HG03039 (cell line): ENCODE results near the gene TCERG1L.
"Not testable (repeated sequence)": the region's sequence is repeated elsewhere in the genome, so short reads cannot be mapped to it uniquely, and the experiment has no call there.

Source experiments
- ATAC-seq: cut with Tn5 transposase; IDR thresholded peaks from one replicate; pipeline ENCODE4 v1.9.1; 2021; ENCODE audit warnings: mild to moderate bottlenecking, moderate library complexity; ENCODE audit not compliant: unreplicated experiment

The TCERG1L gene

DNA sequence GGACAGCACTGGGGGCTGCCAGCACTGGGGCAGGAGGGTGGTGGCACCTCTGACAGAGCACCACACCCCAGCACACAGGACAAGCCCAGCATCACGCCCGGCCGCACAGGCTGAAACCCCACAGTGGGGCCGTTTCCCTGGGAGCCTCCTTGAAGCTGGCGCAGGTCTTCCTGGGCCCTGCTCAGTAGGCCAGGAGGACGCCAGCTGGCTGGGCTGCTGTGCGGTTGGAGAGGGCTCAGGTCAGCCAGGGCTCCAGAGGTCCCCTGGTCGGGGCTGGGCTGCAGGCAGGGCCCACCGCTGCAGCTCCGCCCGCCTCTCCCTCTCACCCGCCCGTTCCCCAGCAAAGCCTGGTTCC, 137.3 kb downstream of the TCERG1L start:
- no peak for ATAC-seq

GRCh38 chr10:131173484-131174210, 137.9 kb downstream of the TCERG1L start:
- ATAC-seq = no peak

DNA sequence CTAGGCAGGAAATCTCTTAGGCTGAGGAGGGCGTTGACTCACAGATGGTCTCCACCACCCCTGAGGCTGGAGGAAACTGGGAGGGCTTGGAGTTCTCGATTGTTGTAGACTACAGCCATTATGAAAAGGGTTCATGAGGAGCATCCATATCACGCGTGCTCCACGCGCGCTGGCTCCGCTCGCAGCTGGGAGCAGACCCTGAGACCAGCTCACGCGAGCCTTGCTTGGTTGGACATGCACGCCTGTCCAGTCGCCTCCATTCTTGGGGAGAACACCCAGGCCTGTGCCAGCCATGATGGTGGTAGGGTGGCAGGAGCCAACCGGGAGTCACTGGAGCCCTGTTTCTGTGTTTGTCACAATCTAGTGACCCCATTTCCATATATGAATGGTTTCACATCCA, 139.1 kb downstream of the TCERG1L start:
- ATAC-seq = no peak

DNA sequence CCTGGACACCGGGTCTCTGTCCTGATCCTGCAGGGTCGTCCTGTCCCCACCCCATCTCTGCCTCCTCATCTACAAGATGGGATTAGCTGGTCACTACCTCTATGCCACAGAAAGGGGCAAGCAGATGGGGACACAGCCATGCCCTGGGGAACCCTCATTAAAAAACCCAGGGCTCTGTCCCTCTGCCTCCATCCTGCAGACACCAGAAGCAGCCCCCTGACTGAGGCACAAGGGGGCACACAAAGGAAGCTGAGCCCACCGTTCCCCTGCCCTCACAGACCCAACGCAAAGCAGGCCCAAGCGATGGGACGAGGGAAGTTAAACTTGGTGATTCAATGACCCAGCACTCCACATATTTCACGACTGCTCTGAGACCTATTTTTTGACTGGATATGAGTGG, 142.4 kb downstream of the TCERG1L start:
- ATAC-seq = no peak

- ATAC-seq = no peak
Measured at GRCh38 chr10:131168238-131168875, 143.2 kb downstream of the TCERG1L start.

GRCh38 chr10:131167036-131167860, 144.3 kb downstream of the TCERG1L start:
- ATAC-seq = no peak

DNA sequence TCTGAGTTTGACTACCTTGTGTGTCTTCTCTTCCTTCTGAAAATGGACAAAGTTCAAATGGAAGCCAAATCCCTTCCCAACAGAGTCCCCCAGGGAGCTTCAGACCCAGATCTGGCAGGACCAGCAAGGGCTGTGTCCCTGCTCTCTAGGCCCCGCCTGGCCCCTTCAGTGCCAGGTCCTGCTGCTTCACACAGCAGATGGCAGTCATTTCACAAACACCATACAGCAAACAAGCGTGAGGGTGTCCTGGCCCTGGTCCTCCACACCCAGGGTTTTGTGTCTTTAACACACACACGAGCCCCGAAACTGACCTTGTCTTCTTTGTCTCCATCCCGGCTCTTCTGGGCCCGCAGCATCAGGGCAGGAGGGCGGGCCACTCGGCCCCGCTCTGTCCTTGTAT, 145.0 kb downstream of the TCERG1L start:
- no peak for ATAC-seq

GRCh38 chr10:131165092-131165491, 146.4 kb downstream of the TCERG1L start:
- no peak for ATAC-seq

DNA sequence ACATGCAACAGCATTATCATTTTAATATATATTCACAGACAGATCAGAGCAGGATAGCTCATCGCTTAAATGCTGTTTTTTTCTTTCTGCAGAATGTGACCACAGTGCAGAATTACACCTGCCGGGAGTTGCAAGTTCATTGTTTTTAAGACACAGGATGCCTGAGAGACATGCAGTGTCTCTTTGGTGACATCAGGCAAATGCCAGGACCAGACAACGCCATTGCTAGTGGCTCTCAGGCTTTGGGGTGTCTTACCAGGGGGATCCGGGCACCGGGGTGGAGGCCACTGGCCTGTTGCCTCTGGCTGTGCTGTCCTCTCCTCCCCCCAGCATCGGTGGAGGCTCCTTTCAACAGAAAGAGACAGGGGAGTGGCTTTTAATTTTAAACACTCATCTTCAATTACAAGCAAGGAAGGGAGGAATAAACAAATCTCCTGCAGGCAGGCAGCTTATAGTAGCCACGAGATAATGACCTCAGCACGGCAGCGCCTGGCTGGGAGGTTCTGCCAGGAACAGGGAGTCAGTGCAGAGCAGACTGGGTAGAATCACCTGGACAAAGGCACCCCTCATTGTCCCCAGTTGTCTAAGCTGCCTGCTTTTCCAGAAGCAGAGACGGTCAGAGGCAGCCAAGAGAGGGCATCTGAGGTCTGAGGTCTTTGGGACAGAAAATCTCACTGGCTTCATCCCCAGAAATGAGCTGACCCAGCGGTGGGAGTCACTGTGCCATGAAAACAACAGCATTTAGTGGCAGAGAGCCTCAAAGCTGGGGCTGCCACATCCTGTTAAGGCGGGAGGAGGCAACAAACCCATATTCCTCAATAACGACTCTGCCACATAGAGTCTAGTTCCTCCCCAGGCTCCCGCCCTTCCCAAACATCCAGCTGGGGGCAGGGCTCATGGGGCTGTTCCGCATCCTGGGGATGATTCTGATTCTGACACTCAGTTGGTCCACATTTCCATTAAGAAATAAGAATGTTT, 148.4 kb downstream of the TCERG1L start:
- ATAC-seq = no peak

GRCh38 chr10:131162211-131162610, 149.3 kb downstream of the TCERG1L start:
- no peak for ATAC-seq

- ATAC-seq = no peak
Measured at GRCh38 chr10:131161087-131161486, 150.4 kb downstream of the TCERG1L start.

DNA sequence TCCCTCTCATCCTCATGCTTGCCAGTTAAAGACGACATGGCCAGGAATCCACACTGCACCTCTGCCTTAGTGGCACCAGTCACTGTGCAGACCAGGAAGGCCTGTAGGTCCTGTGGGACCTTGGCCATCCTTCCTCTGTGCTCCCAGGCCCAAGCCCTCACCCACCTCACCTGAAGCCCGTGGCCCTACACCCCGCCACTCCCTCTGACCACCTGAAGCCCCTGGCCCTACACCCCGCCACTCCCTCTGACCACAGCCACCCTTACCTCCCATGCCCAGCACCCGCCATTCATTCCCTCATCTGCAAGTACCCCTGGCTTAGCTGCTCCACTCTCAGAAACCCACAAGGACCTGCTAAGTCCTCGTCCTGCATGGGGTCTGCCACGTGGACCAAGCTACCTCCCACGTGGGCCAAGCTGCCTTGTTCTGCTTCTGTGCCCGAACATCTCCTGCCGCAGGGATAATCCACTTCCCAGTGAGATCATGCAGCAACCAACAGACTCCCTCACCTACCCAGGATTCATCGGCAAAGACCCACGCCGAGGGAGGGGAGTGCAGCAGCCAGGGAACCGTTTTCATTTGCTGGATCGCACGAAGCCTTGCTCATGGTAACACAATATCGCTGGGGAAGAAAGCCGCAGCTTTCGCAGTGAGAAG, 151.2 kb downstream of the TCERG1L start:
- ATAC-seq = no peak

GRCh38 chr10:131159771-131160170, 151.8 kb downstream of the TCERG1L start:
- ATAC-seq = no peak

- ATAC-seq = no peak
Measured at GRCh38 chr10:131158695-131159094, 152.8 kb downstream of the TCERG1L start.

DNA sequence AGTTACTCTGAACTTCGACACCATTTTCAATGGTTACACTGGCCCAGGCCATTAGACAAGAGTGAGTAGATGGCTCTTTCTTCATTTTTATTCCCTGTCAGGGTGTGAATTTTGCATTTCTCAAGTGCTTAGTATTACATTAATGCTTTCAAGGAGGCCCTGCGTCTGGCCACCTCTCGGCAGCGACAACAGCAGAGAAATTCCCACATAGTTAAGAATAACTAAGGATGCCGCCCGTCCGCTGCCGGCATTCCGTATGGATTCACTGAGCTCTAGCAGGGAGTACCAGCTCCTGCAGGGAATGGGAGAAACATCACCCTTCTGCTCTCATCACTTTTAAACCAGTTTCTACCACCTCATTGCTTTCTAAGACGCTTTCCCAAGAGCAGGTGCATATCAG, 153.6 kb downstream of the TCERG1L start:
- no peak for ATAC-seq

DNA sequence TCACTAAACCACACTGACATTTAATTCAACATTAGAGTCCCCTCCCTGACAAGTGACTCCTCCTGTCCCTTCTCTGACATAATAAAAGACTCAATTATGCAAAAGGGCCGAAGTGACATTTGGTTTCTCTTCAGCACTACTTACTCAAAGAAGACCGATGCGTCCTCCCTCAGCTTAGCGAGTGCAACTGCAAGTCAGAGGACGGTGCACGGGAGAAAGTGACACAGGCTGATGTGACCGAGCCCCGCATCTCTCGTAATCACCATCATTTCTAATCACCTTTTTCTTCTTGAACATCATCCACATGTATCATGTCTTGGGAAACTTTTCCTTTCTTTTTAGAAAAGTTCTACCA, 155.7 kb downstream of the TCERG1L start:
- ATAC-seq = no peak

- no peak for ATAC-seq
Measured at GRCh38 chr10:131155218-131155875, 156.2 kb downstream of the TCERG1L start.

DNA sequence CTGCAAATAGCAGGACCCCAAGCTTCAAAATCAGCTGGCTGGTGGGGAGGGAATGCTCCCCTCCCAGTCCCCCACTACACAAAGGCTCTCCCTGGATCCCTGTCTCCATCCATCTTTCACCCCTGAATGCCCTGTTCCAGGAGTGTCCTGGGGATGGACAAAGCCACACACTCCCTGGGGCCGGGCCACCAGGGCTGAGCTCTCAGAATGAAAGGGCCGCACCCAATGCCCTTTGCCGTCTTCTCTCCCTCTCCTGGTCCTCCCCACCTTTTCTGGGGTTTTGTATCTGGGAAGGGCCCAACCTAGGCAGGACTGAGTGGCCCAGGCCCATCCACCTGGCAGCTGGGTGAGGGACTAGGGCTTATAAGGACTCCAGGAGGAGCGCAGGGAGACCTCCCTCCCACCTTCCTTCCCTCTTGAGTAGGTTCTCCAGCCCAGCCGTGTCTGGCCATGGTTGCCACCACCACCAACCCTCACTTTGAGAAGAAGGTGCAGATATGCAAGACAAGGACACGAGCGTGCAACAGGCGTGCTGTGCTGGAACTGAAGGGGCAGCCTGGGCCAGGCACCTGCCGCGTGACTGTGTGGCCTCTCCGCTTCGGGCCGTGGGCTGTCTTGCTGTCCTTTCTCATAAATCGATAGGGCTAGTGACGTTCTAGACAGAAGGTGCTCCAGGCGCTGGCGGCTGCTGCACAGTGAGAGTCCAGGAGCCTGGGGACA, 157.1 kb downstream of the TCERG1L start:
- ATAC-seq = no peak

GRCh38 chr10:131152456-131152855, 159.1 kb downstream of the TCERG1L start:
- not testable (repeated sequence) for ATAC-seq
